Endothelial cell of umbilical vein (primary cell): ENCODE data around the gene HAGH. TPM values are rescaled to one million over a fixed set of nuclear protein-coding genes. Genes with fewer than 3 reads are reported as not detected.

ENCODE experiments used
- BruUV-seq: library from RNA; stranded (reverse); fragments of 400-500 nt; replicated peaks from 2 replicates; lab custom pipeline; 2021; lab: Mats Ljungman, UMichigan
- CTCF ChIA-PET: fragments of 300-600, 350-600 bp; sonication (Branson Sonifier 250); formaldehyde crosslinking; loops from one replicate; lab custom pipeline; 2021; ENCODE audit warnings: antibody characterized with exemption, inconsistent platforms; lab: Charles Lee
- POLR2A ChIA-PET: fragments of 300-600, 350-600 bp; sonication (Branson Sonifier 250); formaldehyde crosslinking; loops from one replicate; lab custom pipeline; 2021; ENCODE audit warnings: antibody characterized with exemption, inconsistent platforms; lab: Charles Lee
- DNase-seq: peaks from one replicate; pipeline ENCODE4 v3.0.0-alpha.2; 2011; ENCODE audit warnings: low read depth, low spot score
- FAIRE-seq: peaks from 2 replicates; lab custom pipeline; 2011; peaks lifted over from hg19 to GRCh38; lab: Jason Lieb, UNC
- H2AFZ ChIP-seq: 2 replicates; pipeline ENCODE4 v1.6.0; 2012; ENCODE audit warnings: low read depth, low read length, control low read depth, inconsistent platforms
- H3K27ac ChIP-seq: 2 replicates; pipeline ENCODE4 v1.5.1; 2011; ENCODE audit warnings: low read depth, mild to moderate bottlenecking, control low read depth, low read length, moderate library complexity; ENCODE audit not compliant: insufficient read depth
- H3K27me3 ChIP-seq, 2 experiments: 2 replicates each; pipeline versions ENCODE4 v1.6.0 to v1.6.1; 2011; ENCODE audit warnings: low read length in 2 of 2, mixed read lengths in 1 of 2; ENCODE audit not compliant: control insufficient read depth in 2 of 2, insufficient read depth in 2 of 2
- H3K36me3 ChIP-seq, 2 experiments: 2 replicates in 1 of 2; 3 replicates in 1 of 2; pipeline ENCODE4 v1.5.1; 2011; ENCODE audit warnings: low read length in 2 of 2, mild to moderate bottlenecking in 1 of 2, moderate library complexity in 1 of 2; ENCODE audit not compliant: control insufficient read depth in 2 of 2, insufficient read depth in 2 of 2; ENCODE audit errors: extremely low read depth in 1 of 2
- H3K4me1 ChIP-seq: 3 replicates; pipeline ENCODE4 v1.5.1; 2011; ENCODE audit warnings: mild to moderate bottlenecking, low read length; ENCODE audit not compliant: control insufficient read depth, insufficient read depth; ENCODE audit errors: extremely low read depth
- H3K4me2 ChIP-seq: 2 replicates; pipeline ENCODE4 v1.6.1; 2011; ENCODE audit warnings: low read length, control low read depth, mixed read lengths; ENCODE audit not compliant: insufficient read depth
- H3K4me3 ChIP-seq, 3 experiments: fragments of 200-600 bp in 1 of 3; sonication (generic), shearing (Covaris generic) in 1 of 3; replicated peaks in 1 of 3; 2 replicates each; pipeline ENCODE4 v1.5.1; 2011 to 2016; ENCODE audit warnings: control low read depth in 3 of 3, low read length in 3 of 3, mild to moderate bottlenecking in 2 of 3, inconsistent platforms in 1 of 3, low read depth in 1 of 3, moderate library complexity in 1 of 3; ENCODE audit not compliant: insufficient read depth in 1 of 3
- H3K79me2 ChIP-seq: 2 replicates; pipeline ENCODE4 v1.6.0; 2012; ENCODE audit warnings: low read length, inconsistent platforms; ENCODE audit not compliant: control insufficient read depth, insufficient read depth
- H3K9ac ChIP-seq: replicated peaks from 2 replicates; pipeline ENCODE3; 2011; ENCODE audit warnings: low read length, control low read depth; ENCODE audit not compliant: insufficient read depth; ENCODE audit errors: extremely low read depth
- H3K9me1 ChIP-seq: replicated peaks from 3 replicates; pipeline ENCODE4 v1.6.0; 2011; ENCODE audit warnings: mild to moderate bottlenecking, low read length; ENCODE audit not compliant: control insufficient read depth, insufficient read depth; ENCODE audit errors: extremely low read depth
- H3K9me3 ChIP-seq: replicated peaks from 2 replicates; pipeline ENCODE4 v1.5.1; 2012; ENCODE audit warnings: low read length, inconsistent platforms; ENCODE audit not compliant: control insufficient read depth, insufficient read depth
- H4K20me1 ChIP-seq: replicated peaks from 2 replicates; pipeline ENCODE3; 2011; ENCODE audit warnings: mild to moderate bottlenecking, low read length; ENCODE audit not compliant: control insufficient read depth, insufficient read depth; ENCODE audit errors: extremely low read depth
- CTCF ChIP-seq, 2 donors: IDR thresholded peaks; 1 replicate in 1 of 2; 2 replicates in 1 of 2; pipeline ENCODE4 v1.5.1; 2011; ENCODE audit warnings: low read length in 2 of 2, mild to moderate bottlenecking in 2 of 2, moderate library complexity in 2 of 2, control low read depth in 1 of 2, inconsistent platforms in 1 of 2, low read depth in 1 of 2; ENCODE audit not compliant: insufficient read depth in 1 of 2; ENCODE audit errors: extremely low read depth in 1 of 2
- EZH2 ChIP-seq: IDR thresholded peaks from 2 replicates; pipeline ENCODE4 v1.6.1; 2012; ENCODE audit warnings: borderline replicate concordance, low read depth, mild to moderate bottlenecking, moderate library complexity, low read length, inconsistent platforms; ENCODE audit not compliant: severe bottlenecking
- FOS ChIP-seq: IDR thresholded peaks from 2 replicates; pipeline ENCODE4 v1.6.1; 2011; ENCODE audit warnings: mild to moderate bottlenecking, low read length, moderate library complexity, borderline replicate concordance; ENCODE audit not compliant: insufficient read depth
- GATA2 ChIP-seq: IDR thresholded peaks from 2 replicates; pipeline ENCODE4 v1.7.0; 2011; ENCODE audit warnings: low read depth, mild to moderate bottlenecking, moderate library complexity, mixed read lengths, low read length; ENCODE audit not compliant: insufficient read length, insufficient read depth
- JUN ChIP-seq: IDR thresholded peaks from 2 replicates; pipeline ENCODE4 v1.6.1; 2011; ENCODE audit warnings: borderline replicate concordance, low read depth; ENCODE audit not compliant: insufficient read length, insufficient read depth
- MAX ChIP-seq: IDR thresholded peaks from 2 replicates; pipeline ENCODE4 v1.6.1; 2011; ENCODE audit not compliant: insufficient read depth, insufficient read length
- MYC ChIP-seq: IDR thresholded peaks from one replicate; pipeline ENCODE4 v1.6.1; 2011; ENCODE audit warnings: mild to moderate bottlenecking, low read depth, low read length
- POLR2A ChIP-seq: IDR thresholded peaks from 2 replicates; pipeline ENCODE4 v1.6.1; 2012; ENCODE audit warnings: low read depth, mild to moderate bottlenecking, control low read depth, low read length
- POLR2AphosphoS5 ChIP-seq: IDR thresholded peaks from 2 replicates; pipeline ENCODE4 v1.6.1; 2012; ENCODE audit warnings: low read depth, mild to moderate bottlenecking, control low read depth, low read length, moderate library complexity; ENCODE audit not compliant: insufficient read depth
- dilution Hi-C: fragments of 300-500 bp; cut with MboI; formaldehyde crosslinking; loops from one replicate; pipeline ENCODE4 v1.15.0; 2019; ENCODE audit warnings: low sequenced_read_pairs; ENCODE audit not compliant: extremely low pct_ligation_motif_present
- intact Hi-C: fragments of 100-400 bp; cut with micrococcal nuclease; formaldehyde crosslinking; loops from one replicate; pipeline ENCODE4 v1.10.0; 2022
- polyA plus RNA-seq, 4 experiments: library from polyadenylated mRNA; depleted of rRNA in 3 of 4; stranded (reverse) in 3 of 4; unstranded in 1 of 4; fragments of >200 nt; gene quantifications; 2 replicates each; pipeline versions ENCODE4 v1.2.1 to v1.2.3, GENCODE V29; 2011 to 2012; ENCODE audit warnings: missing spikeins in 1 of 4
- total RNA-seq: library from RNA; stranded (reverse); gene quantifications from 2 replicates; pipeline ENCODE4 v1.2.3, GENCODE V29; 2021

The HAGH gene
- total and polyA plus RNA-seq, 2 donors (not counting 3 experiments of a cell fraction or from before 2014, with no cell fraction given) = 54.3 to 84.2 TPM

GRCh38 chr16:1759511-1759910, 67.1 kb downstream of the HAGH start:
- Histone ChIP-seq H3K9me3 (no peaks in the 10 kb centered on the region), H3K9ac (no peak overlapping the region), H3K27me3 (no peaks in the 10 kb centered on the region), H3K4me3 (no peak overlapping the region), H3K27ac (no peak overlapping the region), H2AFZ (no peak overlapping the region), H4K20me1 (no peaks in the 10 kb centered on the region), H3K4me2 (no peak overlapping the region), H3K4me1 (no peaks in the 10 kb centered on the region), H3K36me3 (peaks cover 2 to 34% of the 10 kb centered on the region in 2 experiments), H3K79me2 (no peaks in the 10 kb centered on the region), H3K9me1 (no peaks in the 10 kb centered on the region)
- dilution Hi-C loops (no loop called here), intact Hi-C loops (no loop called here)
- no peak for TF ChIP-seq GATA2
- no peak for TF ChIP-seq CTCF (IDR thresholded peaks at IDR 0.05; ENCODE audit: extremely low read depth in 1 of 2, insufficient read depth in 1 of 2, low read depth in 1 of 2, low read length in 2 of 2)
- TF ChIP-seq POLR2AphosphoS5 = no peak
- DNase-seq = no peak
- CTCF ChIA-PET = interaction anchor here (1.6 kb wide), 1 partner anchor 11 kb away, joined by 4 read pairs; no protein-coding TSS in a partner anchor
- POLR2A ChIA-PET = no interaction called here
- no TSS peak for BruUV-seq
- FAIRE-seq = no peak

- H2AFZ ChIP-seq = no peak overlapping the region
- intact Hi-C loops = no loop called here
- FAIRE-seq = no peak
- ChIA-PET CTCF (interaction anchor here (1.6 kb wide), 1 partner anchor 11 kb away, joined by 4 read pairs; no protein-coding TSS in a partner anchor), POLR2A (no interaction called here)
- H3K4me1 ChIP-seq = no peaks in the 10 kb centered on the region
- H3K9ac ChIP-seq = no peak overlapping the region
- BruUV-seq = no TSS peak
- no peak overlapping the region for H3K4me3 ChIP-seq
- no peak for DNase-seq
- no peaks in the 10 kb centered on the region for H3K9me3 ChIP-seq
- H4K20me1 ChIP-seq = no peaks in the 10 kb centered on the region
- dilution Hi-C loops = no loop called here
- no peak overlapping the region for H3K4me2 ChIP-seq
- H3K27ac ChIP-seq = no peak overlapping the region
- no peaks in the 10 kb centered on the region for H3K9me1 ChIP-seq
- TF ChIP-seq FOS (no peak), GATA2 (no peak), JUN (no peak), CTCF (IDR thresholded peaks at IDR 0.05; ENCODE audit: extremely low read depth in 1 of 2, insufficient read depth in 1 of 2, low read depth in 1 of 2, low read length in 2 of 2) (no peak), POLR2A (no peak), EZH2 (no peak), POLR2AphosphoS5 (no peak), MAX (no peak), MYC (no peak)
- no peaks in the 10 kb centered on the region for H3K27me3 ChIP-seq
- no peaks in the 10 kb centered on the region for H3K79me2 ChIP-seq
- H3K36me3 ChIP-seq = peaks cover 2 to 31% of the 10 kb centered on the region in 2 experiments
Observed at GRCh38 chr16:1758923-1759322, 67.7 kb downstream of the HAGH start.
